Measurements from ENCODE around the gene NRSN1. TPM values are rescaled to one million over a fixed set of nuclear protein-coding genes. Genes with fewer than 3 reads are reported as not detected.

The NRSN1 gene
- total and polyA plus RNA-seq, 2 experiments from 2014 or later: 0.68 to 1.5 TPM

DNA sequence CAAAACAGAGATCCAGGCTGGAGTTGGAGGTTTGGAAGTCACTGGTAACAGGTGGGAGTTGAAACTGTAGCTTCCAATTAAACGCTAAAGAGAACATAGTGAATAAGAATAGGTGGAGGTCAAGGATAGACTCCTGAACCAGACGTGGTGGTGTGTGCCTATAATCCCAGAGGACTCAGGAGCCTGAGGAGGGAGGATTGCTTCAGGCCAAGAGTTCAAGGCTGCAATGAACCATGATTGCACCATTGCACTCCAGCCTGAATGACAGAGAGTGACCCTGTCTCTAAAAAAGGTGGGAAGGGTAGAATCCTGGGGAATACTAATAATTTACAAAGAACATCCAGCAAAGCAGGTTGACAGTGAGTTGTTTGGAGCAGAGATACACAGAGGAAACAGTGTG, 13.6 kb downstream of the NRSN1 start:
- Mint-ChIP-seq H3K9me3 (no peaks in the 10 kb centered on the region), H3K4me1 (no peaks in the 10 kb centered on the region; the same call in 2 of the 3 replicates), H3K36me3 (ENCODE audit: low read depth) (no peaks in the 10 kb centered on the region), H3K4me3 (no peak overlapping the region), H3K27me3 (ENCODE audit: insufficient read depth, low read depth, poor library complexity) (no peaks in the 10 kb centered on the region), H3K27ac (no peak overlapping the region)
- H3K9me2 ChIP-seq (ENCODE audit: insufficient read depth): no peaks in the 10 kb centered on the region
- no peak overlapping the region for H3K4me3 ChIP-seq
- no peak for DNase-seq (ENCODE audit: low spot score)
- H3K4me2 ChIP-seq: no peak overlapping the region
- H3F3A ChIP-seq (replicated peaks; ENCODE audit: low read depth): no peaks in the 10 kb centered on the region
- H2AFZ ChIP-seq: no peak overlapping the region
- H3K36me3 ChIP-seq (ENCODE audit: insufficient read depth): no peaks in the 10 kb centered on the region
- no peaks in the 10 kb centered on the region for H3K27me3 ChIP-seq (ENCODE audit: insufficient read depth)
- H3K79me2 ChIP-seq (replicated peaks; ENCODE audit: insufficient read depth): no peaks in the 10 kb centered on the region
- TF ChIP-seq ZNF331 (CRISPR knock-in tag; IDR thresholded peaks at IDR 0.05; ENCODE audit: low read depth) (no peak), JUNB (IDR thresholded peaks at IDR 0.05; ENCODE audit: unreplicated experiment) (no peak), EZH2 (IDR thresholded peaks at IDR 0.05; ENCODE audit: low read depth, unreplicated experiment) (no peak), CTCF (conservative IDR thresholded peaks at IDR 0.05; ENCODE audit: low read depth in 2 of 2) (no peak), EZH2phosphoT487 (IDR thresholded peaks at IDR 0.05; ENCODE audit: unreplicated experiment) (no peak), NANOG (IDR thresholded peaks at IDR 0.05; ENCODE audit: borderline replicate concordance) (no peak), CREB1 (CRISPR knock-in tag; IDR thresholded peaks at IDR 0.05; ENCODE audit: low read depth) (no peak), POLR2AphosphoS5 (IDR thresholded peaks at IDR 0.05; ENCODE audit: low read depth) (no peak), ZNF114 (CRISPR knock-in tag; IDR thresholded peaks at IDR 0.05) (no peak), STAT1 (IDR thresholded peaks at IDR 0.05; ENCODE audit: unreplicated experiment) (no peak)
- TF ChIP-seq, protein P1, sequence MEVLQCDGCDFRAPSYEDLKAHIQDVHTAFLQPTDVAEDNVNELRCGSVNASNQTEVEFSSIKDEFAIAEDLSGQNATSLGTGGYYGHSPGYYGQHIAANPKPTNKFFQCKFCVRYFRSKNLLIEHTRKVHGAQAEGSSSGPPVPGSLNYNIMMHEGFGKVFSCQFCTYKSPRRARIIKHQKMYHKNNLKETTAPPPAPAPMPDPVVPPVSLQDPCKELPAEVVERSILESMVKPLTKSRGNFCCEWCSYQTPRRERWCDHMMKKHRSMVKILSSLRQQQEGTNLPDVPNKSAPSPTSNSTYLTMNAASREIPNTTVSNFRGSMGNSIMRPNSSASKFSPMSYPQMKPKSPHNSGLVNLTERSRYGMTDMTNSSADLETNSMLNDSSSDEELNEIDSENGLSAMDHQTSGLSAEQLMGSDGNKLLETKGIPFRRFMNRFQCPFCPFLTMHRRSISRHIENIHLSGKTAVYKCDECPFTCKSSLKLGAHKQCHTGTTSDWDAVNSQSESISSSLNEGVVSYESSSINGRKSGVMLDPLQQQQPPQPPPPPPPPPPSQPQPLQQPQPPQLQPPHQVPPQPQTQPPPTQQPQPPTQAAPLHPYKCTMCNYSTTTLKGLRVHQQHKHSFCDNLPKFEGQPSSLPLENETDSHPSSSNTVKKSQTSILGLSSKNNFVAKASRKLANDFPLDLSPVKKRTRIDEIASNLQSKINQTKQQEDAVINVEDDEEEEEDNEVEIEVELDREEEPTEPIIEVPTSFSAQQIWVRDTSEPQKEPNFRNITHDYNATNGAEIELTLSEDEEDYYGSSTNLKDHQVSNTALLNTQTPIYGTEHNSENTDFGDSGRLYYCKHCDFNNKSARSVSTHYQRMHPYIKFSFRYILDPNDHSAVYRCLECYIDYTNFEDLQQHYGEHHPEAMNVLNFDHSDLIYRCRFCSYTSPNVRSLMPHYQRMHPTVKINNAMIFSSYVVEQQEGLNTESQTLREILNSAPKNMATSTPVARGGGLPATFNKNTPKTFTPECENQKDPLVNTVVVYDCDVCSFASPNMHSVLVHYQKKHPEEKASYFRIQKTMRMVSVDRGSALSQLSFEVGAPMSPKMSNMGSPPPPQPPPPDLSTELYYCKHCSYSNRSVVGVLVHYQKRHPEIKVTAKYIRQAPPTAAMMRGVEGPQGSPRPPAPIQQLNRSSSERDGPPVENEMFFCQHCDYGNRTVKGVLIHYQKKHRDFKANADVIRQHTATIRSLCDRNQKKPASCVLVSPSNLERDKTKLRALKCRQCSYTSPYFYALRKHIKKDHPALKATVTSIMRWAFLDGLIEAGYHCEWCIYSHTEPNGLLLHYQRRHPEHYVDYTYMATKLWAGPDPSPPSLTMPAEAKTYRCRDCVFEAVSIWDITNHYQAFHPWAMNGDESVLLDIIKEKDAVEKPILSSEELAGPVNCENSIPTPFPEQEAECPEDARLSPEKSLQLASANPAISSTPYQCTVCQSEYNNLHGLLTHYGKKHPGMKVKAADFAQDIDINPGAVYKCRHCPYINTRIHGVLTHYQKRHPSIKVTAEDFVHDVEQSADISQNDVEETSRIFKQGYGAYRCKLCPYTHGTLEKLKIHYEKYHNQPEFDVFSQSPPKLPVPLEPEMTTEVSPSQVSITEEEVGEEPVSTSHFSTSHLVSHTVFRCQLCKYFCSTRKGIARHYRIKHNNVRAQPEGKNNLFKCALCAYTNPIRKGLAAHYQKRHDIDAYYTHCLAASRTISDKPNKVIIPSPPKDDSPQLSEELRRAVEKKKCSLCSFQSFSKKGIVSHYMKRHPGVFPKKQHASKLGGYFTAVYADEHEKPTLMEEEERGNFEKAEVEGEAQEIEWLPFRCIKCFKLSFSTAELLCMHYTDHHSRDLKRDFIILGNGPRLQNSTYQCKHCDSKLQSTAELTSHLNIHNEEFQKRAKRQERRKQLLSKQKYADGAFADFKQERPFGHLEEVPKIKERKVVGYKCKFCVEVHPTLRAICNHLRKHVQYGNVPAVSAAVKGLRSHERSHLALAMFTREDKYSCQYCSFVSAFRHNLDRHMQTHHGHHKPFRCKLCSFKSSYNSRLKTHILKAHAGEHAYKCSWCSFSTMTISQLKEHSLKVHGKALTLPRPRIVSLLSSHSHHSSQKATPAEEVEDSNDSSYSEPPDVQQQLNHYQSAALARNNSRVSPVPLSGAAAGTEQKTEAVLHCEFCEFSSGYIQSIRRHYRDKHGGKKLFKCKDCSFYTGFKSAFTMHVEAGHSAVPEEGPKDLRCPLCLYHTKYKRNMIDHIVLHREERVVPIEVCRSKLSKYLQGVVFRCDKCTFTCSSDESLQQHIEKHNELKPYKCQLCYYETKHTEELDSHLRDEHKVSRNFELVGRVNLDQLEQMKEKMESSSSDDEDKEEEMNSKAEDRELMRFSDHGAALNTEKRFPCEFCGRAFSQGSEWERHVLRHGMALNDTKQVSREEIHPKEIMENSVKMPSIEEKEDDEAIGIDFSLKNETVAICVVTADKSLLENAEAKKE (CRISPR knock-in tag; IDR thresholded peaks at IDR 0.05): no peak
- TF ChIP-seq, protein P2, sequence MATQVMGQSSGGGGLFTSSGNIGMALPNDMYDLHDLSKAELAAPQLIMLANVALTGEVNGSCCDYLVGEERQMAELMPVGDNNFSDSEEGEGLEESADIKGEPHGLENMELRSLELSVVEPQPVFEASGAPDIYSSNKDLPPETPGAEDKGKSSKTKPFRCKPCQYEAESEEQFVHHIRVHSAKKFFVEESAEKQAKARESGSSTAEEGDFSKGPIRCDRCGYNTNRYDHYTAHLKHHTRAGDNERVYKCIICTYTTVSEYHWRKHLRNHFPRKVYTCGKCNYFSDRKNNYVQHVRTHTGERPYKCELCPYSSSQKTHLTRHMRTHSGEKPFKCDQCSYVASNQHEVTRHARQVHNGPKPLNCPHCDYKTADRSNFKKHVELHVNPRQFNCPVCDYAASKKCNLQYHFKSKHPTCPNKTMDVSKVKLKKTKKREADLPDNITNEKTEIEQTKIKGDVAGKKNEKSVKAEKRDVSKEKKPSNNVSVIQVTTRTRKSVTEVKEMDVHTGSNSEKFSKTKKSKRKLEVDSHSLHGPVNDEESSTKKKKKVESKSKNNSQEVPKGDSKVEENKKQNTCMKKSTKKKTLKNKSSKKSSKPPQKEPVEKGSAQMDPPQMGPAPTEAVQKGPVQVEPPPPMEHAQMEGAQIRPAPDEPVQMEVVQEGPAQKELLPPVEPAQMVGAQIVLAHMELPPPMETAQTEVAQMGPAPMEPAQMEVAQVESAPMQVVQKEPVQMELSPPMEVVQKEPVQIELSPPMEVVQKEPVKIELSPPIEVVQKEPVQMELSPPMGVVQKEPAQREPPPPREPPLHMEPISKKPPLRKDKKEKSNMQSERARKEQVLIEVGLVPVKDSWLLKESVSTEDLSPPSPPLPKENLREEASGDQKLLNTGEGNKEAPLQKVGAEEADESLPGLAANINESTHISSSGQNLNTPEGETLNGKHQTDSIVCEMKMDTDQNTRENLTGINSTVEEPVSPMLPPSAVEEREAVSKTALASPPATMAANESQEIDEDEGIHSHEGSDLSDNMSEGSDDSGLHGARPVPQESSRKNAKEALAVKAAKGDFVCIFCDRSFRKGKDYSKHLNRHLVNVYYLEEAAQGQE (IDR thresholded peaks at IDR 0.05; ENCODE audit: unreplicated experiment): no peak
- TF ChIP-seq, protein P3, sequence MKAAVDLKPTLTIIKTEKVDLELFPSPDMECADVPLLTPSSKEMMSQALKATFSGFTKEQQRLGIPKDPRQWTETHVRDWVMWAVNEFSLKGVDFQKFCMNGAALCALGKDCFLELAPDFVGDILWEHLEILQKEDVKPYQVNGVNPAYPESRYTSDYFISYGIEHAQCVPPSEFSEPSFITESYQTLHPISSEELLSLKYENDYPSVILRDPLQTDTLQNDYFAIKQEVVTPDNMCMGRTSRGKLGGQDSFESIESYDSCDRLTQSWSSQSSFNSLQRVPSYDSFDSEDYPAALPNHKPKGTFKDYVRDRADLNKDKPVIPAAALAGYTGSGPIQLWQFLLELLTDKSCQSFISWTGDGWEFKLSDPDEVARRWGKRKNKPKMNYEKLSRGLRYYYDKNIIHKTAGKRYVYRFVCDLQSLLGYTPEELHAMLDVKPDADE (IDR thresholded peaks at IDR 0.05): no peak
- no peak overlapping the region for H3K27ac ChIP-seq (ENCODE audit: low read depth)
- no peaks in the 10 kb centered on the region for H4K20me1 ChIP-seq (replicated peaks; ENCODE audit: insufficient read depth)
- no peaks in the 10 kb centered on the region for H3K4me1 ChIP-seq (ENCODE audit: insufficient read depth)
- ATAC-seq: no peak
